NOMO-1 treated with DMSO at 0.1 percent for 48 hours (cell line): ENCODE data around the gene NOP56.
A peak's percentile ranks its signal among the peaks of the same experiment; 100 is the strongest.
"Not testable (repeated sequence)": the region's sequence is repeated elsewhere in the genome, so short reads cannot be mapped to it uniquely, and the experiment has no call there.

Source experiments
- DNase-seq: peaks from one replicate; lab custom pipeline; 2025; ENCODE audit not compliant: unreplicated experiment; lab: John Stamatoyannopoulos, UW

The NOP56 gene

GRCh38 chr20:2684817-2685216 is 32.4 kb downstream of the NOP56 start:
- DNase-seq: peak; percentile 84

- DNase-seq: no peak
These were observed 35.1 kb downstream of the NOP56 start for GRCh38 chr20:2687514-2687913.

- DNase-seq: peak; percentile 78
These were observed 35.7 kb downstream of the NOP56 start for GRCh38 chr20:2688041-2688591.

- no peak for DNase-seq
These were observed 37.8 kb downstream of the NOP56 start for GRCh38 chr20:2690213-2690612.

GRCh38 chr20:2690718-2691117 is 38.3 kb downstream of the NOP56 start:
- DNase-seq: no peak

- DNase-seq: no peak
These were observed 38.7 kb downstream of the NOP56 start for GRCh38 chr20:2691127-2691526.

- no peak for DNase-seq
These were observed 39.2 kb downstream of the NOP56 start for GRCh38 chr20:2691663-2692035.

- no peak for DNase-seq
These were observed 39.8 kb downstream of the NOP56 start, which contains the start of gene EBF4 for GRCh38 chr20:2692036-2692885. Gene EBF4, plus strand, starts transcription at chr20:2692780. Its CDS starts 866 bp downstream, at chr20:2693646.

- DNase-seq: no peak
These were observed 40.5 kb downstream of the NOP56 start for GRCh38 chr20:2692886-2693285.

- no peak for DNase-seq
These were observed 41.0 kb downstream of the NOP56 start for GRCh38 chr20:2693286-2694007.

GRCh38 chr20:2694008-2694471 is 41.6 kb downstream of the NOP56 start:
- no peak for DNase-seq

- no peak for DNase-seq
These were observed 42.1 kb downstream of the NOP56 start for GRCh38 chr20:2694519-2694918.

GRCh38 chr20:2695206-2695983 is 43.0 kb downstream of the NOP56 start:
- no peak for DNase-seq

- DNase-seq: not testable (repeated sequence)
These were observed 43.6 kb downstream of the NOP56 start for GRCh38 chr20:2695984-2696525.

- DNase-seq: no peak
These were observed 44.2 kb downstream of the NOP56 start for GRCh38 chr20:2696646-2697045.

- DNase-seq: no peak
These were observed 45.3 kb downstream of the NOP56 start for GRCh38 chr20:2697768-2698167.

- no peak for DNase-seq
These were observed 45.9 kb downstream of the NOP56 start for GRCh38 chr20:2698186-2698817.

GRCh38 chr20:2698912-2699311 is 46.5 kb downstream of the NOP56 start:
- DNase-seq: no peak

- DNase-seq: no peak
These were observed 47.5 kb downstream of the NOP56 start for GRCh38 chr20:2699775-2700413.
